CD8-positive, alpha-beta memory T cell (primary cell): ENCODE results near the gene PLEKHA6. TPM values are rescaled to one million over a fixed set of nuclear protein-coding genes. Genes with fewer than 3 reads are reported as not detected.

ENCODE experiments used
- CTCF ChIA-PET: fragments of 350-600 bp; sonication (Branson Sonifier 250); formaldehyde crosslinking; loops from one replicate; lab custom pipeline; 2021; ENCODE audit warnings: antibody characterized with exemption; lab: Charles Lee
- POLR2A ChIA-PET: fragments of 350-600 bp; sonication (Branson Sonifier 250); formaldehyde crosslinking; loops from one replicate; lab custom pipeline; 2021; ENCODE audit warnings: antibody characterized with exemption; lab: Charles Lee
- DNase-seq, 5 donors: peaks; one replicate each; pipeline versions ENCODE4 v3.0.0 to v3.0.0-alpha.2; 2020 to 2022; ENCODE audit warnings: mixed read lengths in 1 of 5
- H3K27ac ChIP-seq: one replicate; pipeline ENCODE4 v1.7.0; 2013; ENCODE audit warnings: low read depth, mild to moderate bottlenecking, low read length, moderate library complexity
- H3K27me3 ChIP-seq: 2 replicates; pipeline ENCODE4 v1.7.0; 2013; ENCODE audit warnings: low read length, mild to moderate bottlenecking; ENCODE audit not compliant: insufficient read depth, poor library complexity, severe bottlenecking
- H3K36me3 ChIP-seq: 2 replicates; pipeline ENCODE4 v1.7.0; 2013; ENCODE audit warnings: mild to moderate bottlenecking, low read length, moderate library complexity; ENCODE audit not compliant: insufficient read depth
- H3K4me1 ChIP-seq: 2 replicates; pipeline ENCODE4 v1.7.0; 2013; ENCODE audit warnings: mild to moderate bottlenecking, low read length, moderate library complexity; ENCODE audit not compliant: insufficient read depth
- H3K4me3 ChIP-seq: 2 replicates; pipeline ENCODE4 v1.7.0; 2013; ENCODE audit warnings: mild to moderate bottlenecking, low read length
- H3K9me3 ChIP-seq: 2 replicates; pipeline ENCODE4 v1.7.0; 2013; ENCODE audit warnings: mild to moderate bottlenecking, low read length
- H3K27ac Mint-ChIP-seq, 8 donors: one replicate each; pipeline ENCODE4 v1.8.0; 2020 to 2021; ENCODE audit warnings: mixed read lengths in 8 of 8, mild to moderate bottlenecking in 6 of 8, inconsistent platforms in 3 of 8, moderate library complexity in 3 of 8
- H3K27me3 Mint-ChIP-seq, 2 donors: one replicate each; pipeline ENCODE4 v1.8.0; 2020 to 2021; ENCODE audit warnings: mixed read lengths in 2 of 2, mild to moderate bottlenecking in 1 of 2, moderate library complexity in 1 of 2
- H3K36me3 Mint-ChIP-seq, 3 donors: one replicate each; pipeline ENCODE4 v1.8.0; 2020 to 2021; ENCODE audit warnings: mixed read lengths in 3 of 3, inconsistent platforms in 1 of 3, mild to moderate bottlenecking in 1 of 3
- H3K4me1 Mint-ChIP-seq, 3 donors: one replicate each; pipeline ENCODE4 v1.8.0; 2020 to 2021; ENCODE audit warnings: mixed read lengths in 3 of 3, inconsistent platforms in 1 of 3, mild to moderate bottlenecking in 1 of 3
- H3K4me3 Mint-ChIP-seq, 7 donors: one replicate each; pipeline ENCODE4 v1.8.0; 2020 to 2021; ENCODE audit warnings: mixed read lengths in 7 of 7, mild to moderate bottlenecking in 6 of 7, moderate library complexity in 4 of 7, inconsistent platforms in 2 of 7
- H3K9me3 Mint-ChIP-seq, 5 donors: one replicate each; pipeline ENCODE4 v1.8.0; 2020 to 2022; ENCODE audit warnings: mixed read lengths in 5 of 5, mild to moderate bottlenecking in 3 of 5, moderate library complexity in 2 of 5, inconsistent platforms in 1 of 5
- polyA plus RNA-seq: library from polyadenylated mRNA; unstranded; fragments of 300-500 nt; fragmentation: Illumina TruSeq; gene quantifications from one replicate; pipeline ENCODE4 v1.2.3, GENCODE V29; 2021
- total RNA-seq, 2 experiments: library from RNA; stranded (reverse); gene quantifications; one replicate each; pipeline ENCODE4 v1.2.3, GENCODE V29; 2021

Gene PLEKHA6
- total and polyA plus RNA-seq, 3 experiments from 2014 or later = 0.09 to 0.13 TPM; not detected in 1

DNA sequence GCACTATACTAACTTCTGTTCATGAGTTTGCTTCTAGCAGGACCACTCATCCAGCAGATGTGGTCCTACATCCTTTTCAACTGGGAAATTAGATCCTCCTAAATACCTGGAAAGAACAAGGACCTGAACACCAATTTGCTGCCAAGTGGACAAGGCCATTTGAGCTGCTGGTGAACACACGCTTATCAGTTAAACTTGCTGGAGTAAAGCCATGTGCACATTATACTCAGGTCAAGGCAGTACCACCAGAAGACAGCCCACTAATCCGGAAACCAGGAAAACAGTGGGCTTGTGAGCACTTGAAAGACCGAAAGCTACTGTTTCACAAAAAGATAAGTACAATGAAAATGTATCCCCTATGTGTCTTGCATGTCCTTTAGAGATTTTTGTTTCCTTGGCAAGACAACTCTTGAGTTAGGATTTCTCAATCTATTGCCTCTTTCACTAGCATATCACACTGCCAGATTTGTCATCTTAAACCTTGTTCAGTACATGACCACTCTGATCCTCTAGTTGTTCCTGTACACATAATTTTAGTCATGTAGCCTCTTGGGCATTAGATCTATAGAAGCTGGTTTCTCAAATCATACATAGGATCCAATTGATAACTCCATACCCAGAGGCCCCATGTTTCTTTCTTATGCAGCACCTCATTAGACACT is 189.1 kb downstream of the PLEKHA6 start:
- H3K4me3 ChIP-seq = no peak overlapping the region
- H3K27ac ChIP-seq = no peak overlapping the region
- Mint-ChIP-seq H3K4me3 (no peak overlapping the region), H3K27ac (no peak overlapping the region), H3K4me1 (no peaks in the 10 kb centered on the region), H3K36me3 (peaks cover 0 to 36% (median 0%) of the 10 kb centered on the region in 3 donors), H3K9me3 (peaks cover 19 to 67% (median 58%) of the 10 kb centered on the region in 5 donors), H3K27me3 (peaks cover 8 to 10% of the 10 kb centered on the region in 2 donors)
- peaks cover 44% of the 10 kb centered on the region for H3K9me3 ChIP-seq
- no peaks in the 10 kb centered on the region for H3K36me3 ChIP-seq
- DNase-seq = no peak
- no peaks in the 10 kb centered on the region for H3K27me3 ChIP-seq
- ChIA-PET POLR2A (no interaction called here), CTCF (interaction anchor here (2.1 kb wide), 1 partner anchor 8 kb away, joined by 14 read pairs; no protein-coding TSS in a partner anchor)
- H3K4me1 ChIP-seq = no peaks in the 10 kb centered on the region

DNA sequence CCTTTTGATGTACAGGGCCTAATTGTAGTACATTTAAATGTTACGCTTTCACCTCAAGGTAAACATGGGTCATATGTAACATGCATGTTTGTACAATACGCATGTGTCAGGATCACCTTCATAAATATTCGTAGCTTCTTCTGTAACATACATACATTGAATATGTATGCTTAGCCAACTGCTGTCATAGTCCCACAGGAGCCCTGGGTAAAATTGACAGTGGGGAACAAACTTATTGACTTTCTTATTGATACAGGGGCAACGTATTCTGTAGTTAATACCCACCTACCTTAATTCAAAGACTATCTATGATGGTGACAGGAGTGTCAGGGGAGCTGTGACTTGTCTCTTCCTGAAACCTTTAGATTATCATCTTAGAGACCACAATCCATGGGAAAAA is 189.9 kb downstream of the PLEKHA6 start:
- Mint-ChIP-seq H3K27me3 (peaks cover 8 to 14% of the 10 kb centered on the region in 2 donors), H3K4me1 (no peaks in the 10 kb centered on the region), H3K36me3 (peaks cover 0 to 36% (median 0%) of the 10 kb centered on the region in 3 donors), H3K9me3 (peaks cover 19 to 67% (median 58%) of the 10 kb centered on the region in 5 donors), H3K4me3 (no peak overlapping the region), H3K27ac (no peak overlapping the region)
- Histone ChIP-seq H3K9me3 (peaks cover 44% of the 10 kb centered on the region), H3K4me1 (no peaks in the 10 kb centered on the region), H3K36me3 (no peaks in the 10 kb centered on the region), H3K27ac (no peak overlapping the region), H3K4me3 (no peak overlapping the region), H3K27me3 (no peaks in the 10 kb centered on the region)
- CTCF ChIA-PET = interaction anchor here (1.2 kb wide), 1 partner anchor 10 kb away, joined by 4 read pairs; no protein-coding TSS in a partner anchor
- POLR2A ChIA-PET = no interaction called here
- no peak for DNase-seq

Other genes starting within 250 kb of the PLEKHA6 start
- gene ETNK2, start 207.9 kb downstream of the PLEKHA6 start, total RNA-seq = 1 to 10 TPM in 1 of 2 experiments, under 1 TPM in 1; 0.91 to 1.1 TPM
- 6.1 TPM for gene ETNK2, start 207.9 kb downstream of the PLEKHA6 start, polyA plus RNA-seq
- gene REN, start 193.6 kb downstream of the PLEKHA6 start, total RNA-seq = not detected
- not detected for gene REN, start 193.6 kb downstream of the PLEKHA6 start, polyA plus RNA-seq
- not detected for gene KISS1, start 163.4 kb downstream of the PLEKHA6 start, total RNA-seq
- gene KISS1, start 163.4 kb downstream of the PLEKHA6 start, polyA plus RNA-seq = not detected
- not detected for gene GOLT1A, start 145.9 kb downstream of the PLEKHA6 start, total RNA-seq
- not detected for gene GOLT1A, start 145.9 kb downstream of the PLEKHA6 start, polyA plus RNA-seq
- 10 to 100 TPM; 80.4 to 82.7 TPM for gene PPP1R15B, start 51.9 kb upstream of the PLEKHA6 start, total RNA-seq
- gene PPP1R15B, start 51.9 kb upstream of the PLEKHA6 start, polyA plus RNA-seq = 22.3 TPM
- gene PIK3C2B, start 134.9 kb upstream of the PLEKHA6 start, total RNA-seq = 10 to 100 TPM; 19.4 to 19.6 TPM
- gene PIK3C2B, start 134.9 kb upstream of the PLEKHA6 start, polyA plus RNA-seq = 2.9 TPM
- 10 to 100 TPM; 80.7 TPM for gene MDM4, start 156.5 kb upstream of the PLEKHA6 start, total RNA-seq
- gene MDM4, start 156.5 kb upstream of the PLEKHA6 start, polyA plus RNA-seq = 13.6 TPM